ENCODE results near the gene MRTFA.

The MRTFA gene

DNA sequence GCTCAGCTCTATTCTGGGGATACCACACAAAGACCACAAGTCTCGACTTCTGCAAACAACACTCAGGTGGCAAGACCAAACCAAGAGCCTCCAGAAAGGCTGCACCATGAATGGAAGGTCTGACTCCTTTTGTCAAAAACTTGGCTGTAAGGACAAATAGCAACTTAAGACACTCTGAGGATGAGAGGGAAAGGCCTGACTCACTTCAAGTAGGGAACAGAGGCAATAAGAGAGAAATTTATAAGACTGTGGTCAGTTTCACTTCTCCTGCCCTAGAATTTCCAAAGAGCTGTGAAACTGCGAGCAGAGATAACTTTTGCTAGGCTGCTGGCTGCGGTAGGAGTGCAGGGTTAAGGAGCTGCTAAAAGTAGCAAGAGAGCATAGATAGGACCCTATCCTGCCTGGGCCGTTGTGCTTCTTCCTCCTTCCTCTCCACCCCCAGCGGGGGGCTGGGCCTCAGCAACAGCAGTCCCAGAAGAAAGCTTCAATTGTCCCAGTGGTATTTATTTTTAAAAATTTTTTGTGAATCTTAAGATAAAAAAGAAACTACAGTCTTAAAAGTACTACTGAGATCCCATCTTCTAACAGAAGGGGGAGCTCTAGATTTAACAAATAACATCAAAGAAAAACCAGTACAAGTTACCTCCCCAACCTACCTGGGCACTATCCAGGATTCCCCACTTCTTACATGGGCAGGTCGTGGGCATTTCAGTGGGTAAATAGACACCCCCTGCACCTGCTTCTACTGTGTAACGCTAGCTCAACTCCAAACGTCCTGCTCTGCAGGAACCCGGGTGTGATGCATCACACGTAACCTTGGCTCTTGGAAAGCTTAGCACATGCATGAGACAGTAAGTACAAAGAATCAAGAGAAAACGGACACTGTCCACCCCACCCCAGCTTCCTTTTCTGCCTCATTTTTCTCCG is 199.8 kb downstream of the MRTFA start:
- no peak overlapping the region for H3K4me3 ChIP-seq (ENCODE audit: control insufficient read depth, low read depth, low read length)
- TF ChIP-seq, protein P1, sequence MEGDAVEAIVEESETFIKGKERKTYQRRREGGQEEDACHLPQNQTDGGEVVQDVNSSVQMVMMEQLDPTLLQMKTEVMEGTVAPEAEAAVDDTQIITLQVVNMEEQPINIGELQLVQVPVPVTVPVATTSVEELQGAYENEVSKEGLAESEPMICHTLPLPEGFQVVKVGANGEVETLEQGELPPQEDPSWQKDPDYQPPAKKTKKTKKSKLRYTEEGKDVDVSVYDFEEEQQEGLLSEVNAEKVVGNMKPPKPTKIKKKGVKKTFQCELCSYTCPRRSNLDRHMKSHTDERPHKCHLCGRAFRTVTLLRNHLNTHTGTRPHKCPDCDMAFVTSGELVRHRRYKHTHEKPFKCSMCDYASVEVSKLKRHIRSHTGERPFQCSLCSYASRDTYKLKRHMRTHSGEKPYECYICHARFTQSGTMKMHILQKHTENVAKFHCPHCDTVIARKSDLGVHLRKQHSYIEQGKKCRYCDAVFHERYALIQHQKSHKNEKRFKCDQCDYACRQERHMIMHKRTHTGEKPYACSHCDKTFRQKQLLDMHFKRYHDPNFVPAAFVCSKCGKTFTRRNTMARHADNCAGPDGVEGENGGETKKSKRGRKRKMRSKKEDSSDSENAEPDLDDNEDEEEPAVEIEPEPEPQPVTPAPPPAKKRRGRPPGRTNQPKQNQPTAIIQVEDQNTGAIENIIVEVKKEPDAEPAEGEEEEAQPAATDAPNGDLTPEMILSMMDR (conservative IDR thresholded peaks at IDR 0.05; ENCODE audit: control insufficient read depth, insufficient read depth, low read depth, low read length) = peak; percentile 61
- peak; percentile 71 for DNase-seq (ENCODE audit: low read depth)

DNA sequence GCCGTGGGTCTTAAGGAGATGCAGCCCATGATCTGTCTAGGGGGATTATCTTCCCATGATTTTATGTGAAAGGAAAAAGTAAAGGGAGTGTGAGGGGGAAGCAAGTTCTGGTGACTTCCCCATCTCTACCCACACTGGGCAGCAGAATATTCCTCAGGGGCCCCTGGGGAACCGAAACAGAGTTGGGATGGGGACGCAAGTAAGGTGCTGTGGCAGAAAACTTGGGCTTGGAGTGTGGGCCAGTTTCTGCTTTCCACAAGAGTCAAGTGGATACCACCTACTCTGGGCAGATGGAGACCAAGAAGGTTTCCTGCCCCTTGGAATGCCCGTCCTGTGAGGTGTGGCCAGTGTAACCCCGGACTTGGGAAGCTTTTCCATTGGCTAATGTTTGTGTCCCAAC is 201.8 kb downstream of the MRTFA start:
- H3K4me3 ChIP-seq (ENCODE audit: control insufficient read depth, low read depth, low read length) = no peak overlapping the region
- TF ChIP-seq, protein P1 (conservative IDR thresholded peaks at IDR 0.05; ENCODE audit: control insufficient read depth, insufficient read depth, low read depth, low read length) = no peak
- no peak for DNase-seq (ENCODE audit: low read depth)

DNA sequence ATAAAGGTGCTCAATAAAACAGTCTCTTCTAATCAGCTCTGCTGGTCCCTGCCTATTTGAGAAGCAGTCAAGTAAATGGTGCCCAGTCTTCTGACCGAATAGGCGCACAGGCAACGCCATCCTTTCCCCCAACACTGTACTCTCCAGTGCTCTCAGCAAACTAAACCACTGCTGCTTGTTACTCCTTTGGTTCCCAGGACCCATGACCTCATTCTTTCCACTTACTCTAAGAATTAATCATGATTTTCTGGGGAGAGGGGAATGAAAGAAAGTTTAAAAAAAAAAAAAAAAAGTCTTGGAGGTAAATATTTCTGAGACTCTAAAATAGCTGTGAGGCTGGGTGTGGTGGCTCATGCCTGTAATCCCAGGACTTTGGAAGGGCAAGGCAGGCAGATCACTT is 202.4 kb downstream of the MRTFA start:
- TF ChIP-seq, protein P1 (conservative IDR thresholded peaks at IDR 0.05; ENCODE audit: control insufficient read depth, insufficient read depth, low read depth, low read length) = no peak
- no peak overlapping the region for H3K4me3 ChIP-seq (ENCODE audit: control insufficient read depth, low read depth, low read length)
- peak; percentile 50 for DNase-seq (ENCODE audit: low read depth)

DNA sequence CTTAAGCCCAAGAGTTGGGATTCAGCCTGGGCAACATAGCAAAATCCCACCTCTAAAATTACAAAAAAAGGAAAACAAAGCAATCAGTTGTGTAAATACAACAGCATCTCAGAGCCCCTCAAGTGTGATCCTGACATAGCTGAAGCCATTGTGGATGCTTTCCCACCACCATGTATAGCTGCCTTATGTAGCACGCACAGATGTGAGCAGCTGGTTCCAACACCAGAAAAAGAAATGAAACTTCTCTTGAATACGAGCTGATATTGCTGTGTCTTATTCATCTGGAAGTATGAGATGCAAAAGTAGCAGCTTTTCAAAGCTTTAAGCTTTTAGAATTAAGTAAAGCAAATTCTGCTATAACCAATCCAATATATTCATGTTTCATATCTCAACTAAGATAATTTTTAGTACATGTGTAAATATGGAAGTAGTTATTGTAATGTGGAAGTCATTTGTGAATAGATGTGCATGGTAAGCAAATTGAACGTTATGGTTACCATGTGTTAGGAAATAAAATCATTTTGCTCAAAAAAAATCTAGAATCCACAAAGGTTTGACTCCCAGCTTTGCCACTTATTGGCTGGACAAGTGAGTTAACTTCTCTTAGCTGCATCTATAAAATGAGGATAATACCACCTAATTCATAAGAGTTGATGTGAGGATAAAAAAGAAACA is 203.0 kb downstream of the MRTFA start:
- H3K4me3 ChIP-seq (ENCODE audit: control insufficient read depth, low read depth, low read length) = no peak overlapping the region
- no peak for DNase-seq (ENCODE audit: low read depth)
- TF ChIP-seq, protein P1 (conservative IDR thresholded peaks at IDR 0.05; ENCODE audit: control insufficient read depth, insufficient read depth, low read depth, low read length) = no peak

DNA sequence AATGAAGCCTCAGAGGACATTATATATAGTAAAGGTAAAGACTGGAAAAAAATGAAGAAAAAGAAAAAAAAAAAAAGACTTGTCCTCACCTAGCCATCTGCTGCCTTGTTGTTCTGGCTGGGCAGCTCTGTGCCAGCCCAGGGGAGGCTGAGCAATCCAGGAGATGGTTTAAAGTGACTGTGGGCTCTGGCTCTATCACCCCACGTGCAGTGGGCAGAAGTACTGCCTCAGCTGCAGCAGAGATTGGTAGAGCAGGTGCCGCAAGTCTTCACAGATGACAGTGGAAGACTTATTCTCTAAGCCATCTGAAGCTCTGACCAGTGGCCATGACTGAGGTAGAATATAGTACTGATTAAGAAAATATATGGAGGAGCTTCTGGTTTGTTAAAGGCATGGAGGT is 203.9 kb downstream of the MRTFA start:
- no peak for DNase-seq (ENCODE audit: low read depth)
- no peak overlapping the region for H3K4me3 ChIP-seq (ENCODE audit: control insufficient read depth, low read depth, low read length)
- TF ChIP-seq, protein P1 (conservative IDR thresholded peaks at IDR 0.05; ENCODE audit: control insufficient read depth, insufficient read depth, low read depth, low read length) = no peak

DNA sequence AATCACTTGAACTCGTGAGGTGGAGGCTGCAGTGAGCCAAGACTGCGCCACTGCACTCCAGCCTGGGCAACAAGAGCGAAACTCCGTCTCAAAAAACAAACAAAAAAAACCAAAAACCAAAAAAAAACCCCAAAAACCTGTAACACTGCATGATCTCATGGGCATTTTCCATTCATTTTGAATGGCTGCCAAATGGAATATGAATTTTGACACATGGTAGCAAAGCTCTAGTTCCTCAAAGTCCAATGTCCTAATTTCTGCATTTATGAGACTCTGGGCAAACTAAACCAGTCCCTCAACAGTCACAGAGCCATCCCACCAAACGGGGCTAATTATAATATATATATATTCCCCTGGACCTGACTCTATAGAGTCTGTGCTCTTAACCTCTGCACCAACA is 204.4 kb downstream of the MRTFA start:
- H3K4me3 ChIP-seq (ENCODE audit: control insufficient read depth, low read depth, low read length) = no peak overlapping the region
- TF ChIP-seq, protein P1 (conservative IDR thresholded peaks at IDR 0.05; ENCODE audit: control insufficient read depth, insufficient read depth, low read depth, low read length) = no peak
- DNase-seq (ENCODE audit: low read depth) = no peak
